Fibroblast of skin of scalp (primary cell): ENCODE measurements around the gene ROBO2.

Source experiments
- DNase-seq: peaks from one replicate; pipeline ENCODE4 v3.0.0-alpha.2; 2013

The ROBO2 gene

GRCh38 chr3:77122652-77123051 is 82.8 kb downstream of the ROBO2 start:
- DNase-seq = no peak

DNA sequence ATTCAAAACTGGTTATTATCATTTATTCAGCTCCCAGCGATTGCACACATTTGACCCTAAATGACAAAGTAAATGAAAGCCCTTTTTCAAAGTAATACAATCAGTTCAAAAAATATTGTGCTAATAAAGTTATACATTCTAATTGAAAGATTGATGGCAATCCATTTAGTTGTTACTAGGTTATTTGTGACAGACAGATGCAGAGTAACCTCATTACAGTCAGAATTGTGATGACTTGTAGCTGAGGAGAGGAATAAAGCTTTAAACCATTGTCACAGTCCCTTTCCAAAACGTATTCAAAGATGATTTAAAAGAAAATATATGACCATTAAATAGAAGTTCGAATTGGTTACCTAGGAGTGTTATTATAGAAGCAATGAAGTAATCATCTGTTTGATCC is 86.1 kb downstream of the ROBO2 start:
- DNase-seq = no peak

- no peak for DNase-seq
These were observed 94.9 kb downstream of the ROBO2 start for GRCh38 chr3:77134769-77135168.

GRCh38 chr3:77137559-77137958 is 97.7 kb downstream of the ROBO2 start:
- DNase-seq = no peak

DNA sequence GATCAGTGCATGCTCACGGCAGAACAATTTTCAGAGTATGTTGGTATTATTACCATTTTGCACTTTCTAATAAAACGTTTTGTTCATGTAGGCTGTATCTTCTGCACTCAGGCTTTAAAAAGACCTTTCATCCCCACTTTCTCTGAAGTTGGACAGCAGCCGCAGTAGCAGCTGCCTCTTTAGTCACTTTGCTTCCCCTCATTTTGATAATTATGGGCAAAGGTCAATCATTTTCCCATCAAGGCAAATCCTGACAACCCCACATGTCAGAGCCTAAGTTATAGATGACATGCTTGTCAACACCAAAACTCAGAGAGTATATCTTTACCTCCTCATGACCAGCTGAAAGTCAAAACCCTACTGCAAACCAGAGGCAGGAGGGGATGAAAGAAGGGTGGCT is 99.7 kb downstream of the ROBO2 start:
- no peak for DNase-seq

DNA sequence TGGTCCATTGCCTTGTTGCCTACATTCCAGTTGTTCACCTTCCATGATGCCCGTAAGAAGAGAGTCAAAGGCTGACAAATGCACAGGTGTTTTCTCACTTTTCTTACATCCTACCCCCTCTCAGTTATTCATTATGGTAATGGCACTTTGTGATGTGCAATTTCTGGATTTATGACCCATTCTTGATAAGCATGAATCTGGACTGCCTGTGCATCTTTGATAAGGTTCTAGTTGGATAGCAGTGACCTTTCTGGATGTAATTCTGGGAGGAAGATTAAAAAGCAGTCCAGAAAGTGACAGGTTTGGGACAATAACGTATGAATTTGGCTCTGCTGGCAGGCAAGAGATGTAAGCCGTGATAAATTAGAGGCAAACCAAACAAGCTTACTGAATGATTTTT is 101.5 kb downstream of the ROBO2 start:
- no peak for DNase-seq

DNA sequence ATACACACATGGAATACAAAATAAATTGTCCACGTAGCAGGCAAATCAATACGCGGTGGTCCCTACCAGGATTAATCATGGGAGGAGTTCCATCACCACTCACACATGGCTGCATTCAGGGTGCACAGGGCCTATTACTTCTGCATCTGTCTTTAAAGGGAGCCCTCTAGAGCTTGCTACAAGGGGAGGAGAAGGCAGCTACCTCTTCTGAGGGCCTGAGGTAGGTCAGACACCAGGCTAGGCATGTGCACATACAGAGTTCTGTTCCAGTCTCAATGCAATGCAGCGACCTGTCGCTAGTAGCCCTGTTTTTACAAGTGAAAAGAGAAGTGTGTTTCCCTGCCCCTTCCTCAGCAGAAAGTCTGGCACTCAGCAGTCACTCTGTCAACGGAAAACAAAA is 102.7 kb downstream of the ROBO2 start:
- no peak for DNase-seq

DNA sequence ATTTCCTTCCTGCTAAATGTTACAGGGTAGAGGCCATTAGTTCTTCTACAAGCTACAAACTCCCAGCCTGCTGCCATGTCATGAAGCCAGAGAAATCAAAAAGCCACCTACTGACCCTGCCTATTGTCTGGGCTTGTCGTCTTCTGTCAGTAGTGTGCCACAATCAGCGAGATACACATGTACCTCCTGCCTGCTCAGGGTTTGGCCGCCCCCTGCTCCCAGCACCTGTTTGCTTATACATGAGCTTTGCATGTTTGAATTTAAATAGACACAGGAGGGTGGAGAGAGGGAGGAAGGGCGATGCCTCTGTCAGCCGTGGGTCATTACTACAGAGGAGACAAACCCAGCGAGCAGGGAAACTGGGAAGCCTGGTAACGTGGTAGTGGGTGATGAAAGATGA is 106.1 kb downstream of the ROBO2 start:
- DNase-seq = no peak

DNA sequence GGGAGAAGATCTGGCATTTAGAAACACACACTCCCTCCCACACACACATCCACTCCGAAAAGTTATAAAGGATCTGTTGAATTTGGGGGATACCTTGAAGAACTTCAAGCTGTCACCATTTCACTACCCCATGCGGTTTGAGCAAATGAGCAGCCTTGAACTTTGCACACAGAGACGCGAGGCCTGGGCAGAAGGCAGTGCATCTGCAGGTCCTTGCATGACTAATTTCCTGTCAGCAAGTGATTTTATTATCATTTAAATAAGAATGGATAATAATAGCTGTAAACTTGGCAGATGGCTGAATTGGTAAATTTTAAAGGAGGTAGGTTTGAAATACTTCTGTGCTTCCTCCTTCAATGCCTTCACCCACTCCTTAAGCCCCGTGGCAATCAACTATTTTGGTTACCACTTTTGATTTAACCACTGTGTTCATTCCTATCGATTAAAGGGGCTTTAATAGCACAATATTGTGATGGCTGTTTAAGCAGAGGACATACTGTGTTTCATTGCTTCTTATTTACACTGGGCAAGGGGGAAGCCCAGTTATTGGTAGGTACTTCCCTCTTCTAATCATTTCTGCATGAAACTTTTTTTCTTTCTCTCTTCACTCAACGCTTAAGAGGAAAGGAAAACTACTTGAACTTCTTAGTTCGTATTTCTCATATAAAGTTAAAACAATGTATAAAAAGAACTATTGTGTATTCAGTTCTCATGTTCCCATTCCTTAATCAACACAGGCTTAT is 108.1 kb downstream of the ROBO2 start:
- DNase-seq = no peak

- DNase-seq = no peak
These were observed 109.5 kb downstream of the ROBO2 start for GRCh38 chr3:77149382-77149781.

- no peak for DNase-seq
These were observed 110.1 kb downstream of the ROBO2 start for GRCh38 chr3:77150028-77150427.

DNA sequence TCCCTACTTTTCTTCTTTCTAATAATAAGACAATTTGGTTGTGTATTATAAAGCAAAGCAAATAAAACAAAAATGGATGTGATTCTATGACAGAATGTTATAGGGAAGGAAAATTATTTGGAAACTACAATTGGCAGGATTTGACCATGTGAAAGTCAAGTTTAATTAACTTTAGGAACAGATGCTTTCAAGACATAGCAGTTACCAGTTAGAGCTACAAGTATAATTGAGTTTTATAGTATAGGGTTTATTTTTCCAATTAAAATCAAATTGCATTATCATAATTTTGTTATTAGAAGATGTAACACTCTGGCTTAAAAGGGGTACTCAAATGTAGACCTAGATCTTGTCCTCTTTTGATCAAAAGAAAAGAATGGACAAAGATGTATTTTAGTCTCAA is 110.9 kb downstream of the ROBO2 start:
- no peak for DNase-seq

DNA sequence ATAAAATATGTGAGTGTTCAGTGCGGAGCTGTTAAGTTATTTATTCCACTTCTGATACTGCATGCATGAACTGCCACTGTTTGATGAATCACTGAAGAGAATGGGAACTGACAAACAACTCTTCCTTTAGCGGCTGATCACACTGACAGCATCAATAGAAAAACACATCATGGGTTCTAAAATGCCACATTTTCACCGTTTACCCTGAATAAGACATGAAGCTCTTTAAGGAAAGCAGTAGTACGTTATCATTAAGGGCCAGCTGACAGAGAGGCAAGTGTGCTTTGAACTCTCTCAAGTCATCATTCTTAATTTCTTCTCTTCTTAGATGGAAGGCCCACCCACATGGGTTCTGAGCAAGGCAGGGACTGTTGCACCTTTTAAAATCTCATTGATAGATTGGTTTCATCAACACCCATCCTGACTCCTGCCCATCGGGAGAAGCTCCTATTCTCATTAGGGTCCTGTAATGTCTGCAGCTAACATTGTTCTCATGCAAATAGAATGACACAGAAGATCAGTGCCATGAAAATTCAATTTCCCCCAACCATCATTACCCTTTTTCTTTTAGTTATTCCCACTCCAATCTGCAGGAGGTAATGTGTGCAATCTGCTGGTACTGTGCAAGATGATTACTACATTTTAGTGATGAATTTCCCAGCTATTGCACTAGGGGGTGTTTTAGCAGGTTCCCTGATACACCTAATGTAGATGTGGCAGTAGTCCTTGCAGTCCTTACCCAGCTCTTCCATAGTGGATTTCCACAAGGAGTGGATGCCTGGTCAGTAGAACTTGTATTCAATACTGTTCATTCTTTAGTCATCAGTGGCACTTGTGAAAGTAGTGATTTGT is 119.1 kb downstream of the ROBO2 start:
- DNase-seq = no peak

DNA sequence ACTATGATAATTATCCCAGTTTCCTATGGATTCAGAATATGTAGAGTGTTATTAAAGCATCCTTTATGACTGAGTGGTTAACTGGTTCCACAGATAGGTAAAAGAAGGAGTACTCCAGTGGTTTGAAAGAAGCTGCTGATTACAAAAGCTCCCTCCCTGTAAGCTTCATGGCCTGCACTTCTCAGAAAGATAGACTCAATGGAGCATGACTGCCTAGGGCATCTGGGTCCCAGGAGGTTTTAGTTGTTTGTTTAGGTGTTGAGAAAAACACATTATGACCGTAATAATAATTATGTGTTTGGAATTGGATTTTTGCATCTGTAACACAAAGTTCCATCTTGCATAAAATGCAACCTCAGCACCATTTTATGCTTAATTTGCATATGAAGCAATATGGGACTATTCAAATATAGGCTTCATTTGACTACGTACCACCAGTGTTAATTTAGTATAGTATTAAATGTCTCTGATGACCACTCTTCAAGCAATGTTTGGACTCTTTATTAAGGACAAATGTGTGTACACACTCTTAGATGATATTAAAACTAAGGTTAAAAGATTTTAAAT is 121.1 kb downstream of the ROBO2 start:
- DNase-seq = no peak

- DNase-seq = no peak
These were observed 129.9 kb downstream of the ROBO2 start for GRCh38 chr3:77169823-77170222.

DNA sequence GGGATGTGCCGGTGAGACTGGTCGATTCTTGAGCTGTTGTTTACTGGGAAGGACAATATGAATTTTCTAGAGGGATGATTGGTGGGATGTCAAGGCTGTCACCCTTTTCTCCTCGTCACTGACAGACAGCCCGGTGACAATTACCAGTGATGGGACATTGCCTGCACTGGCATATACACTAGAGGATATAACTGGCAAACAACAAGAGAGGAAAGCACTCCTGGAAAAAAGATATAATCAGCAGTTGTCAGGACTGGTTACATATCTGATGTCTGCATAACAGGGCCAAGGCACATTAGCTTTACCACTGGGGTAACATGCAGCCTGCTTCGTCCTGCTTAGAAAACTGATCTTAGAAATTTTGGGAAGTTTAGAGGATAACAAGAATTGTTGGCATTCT is 131.1 kb downstream of the ROBO2 start:
- DNase-seq = no peak

- no peak for DNase-seq
These were observed 139.9 kb downstream of the ROBO2 start for GRCh38 chr3:77179762-77180161.

- no peak for DNase-seq
These were observed 142.4 kb downstream of the ROBO2 start for GRCh38 chr3:77182341-77182740.

DNA sequence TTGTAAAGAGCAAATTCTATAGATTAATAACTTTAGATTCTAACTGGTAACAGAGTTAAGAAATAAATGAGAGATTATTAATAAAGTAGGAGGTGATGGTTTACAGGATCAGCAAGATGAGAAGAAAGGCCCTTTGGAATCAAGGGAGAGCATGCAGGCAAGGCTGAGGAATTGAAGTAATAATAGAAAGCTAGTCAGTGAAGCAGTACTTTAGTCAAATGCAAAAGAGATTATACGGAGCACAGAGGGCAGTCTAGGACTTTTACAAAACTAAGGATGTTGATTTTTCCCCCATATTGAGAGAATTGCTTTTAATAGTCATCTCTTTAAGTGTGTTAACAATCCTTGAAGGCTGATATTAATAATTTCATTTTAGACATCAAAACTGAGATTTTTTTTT is 146.4 kb downstream of the ROBO2 start:
- no peak for DNase-seq

DNA sequence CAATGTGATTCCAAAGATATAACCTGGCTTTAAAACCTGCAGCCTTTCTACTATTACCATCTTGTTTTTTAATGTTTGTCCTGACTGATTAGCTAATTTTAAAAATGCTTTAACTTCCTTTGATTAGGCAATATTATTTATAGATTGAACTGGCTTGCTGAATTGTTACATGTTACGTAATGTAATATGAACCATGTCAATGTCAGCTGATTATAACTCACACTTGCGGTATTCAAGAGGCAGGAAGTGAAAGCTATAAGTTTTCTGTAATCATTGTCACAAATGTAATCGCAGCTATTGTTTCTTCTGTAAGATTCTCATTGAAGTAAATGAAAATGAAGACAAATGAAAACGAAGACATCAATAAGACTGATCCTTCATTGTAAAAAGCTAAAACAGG is 146.8 kb downstream of the ROBO2 start:
- DNase-seq = peak; percentile 32

DNA sequence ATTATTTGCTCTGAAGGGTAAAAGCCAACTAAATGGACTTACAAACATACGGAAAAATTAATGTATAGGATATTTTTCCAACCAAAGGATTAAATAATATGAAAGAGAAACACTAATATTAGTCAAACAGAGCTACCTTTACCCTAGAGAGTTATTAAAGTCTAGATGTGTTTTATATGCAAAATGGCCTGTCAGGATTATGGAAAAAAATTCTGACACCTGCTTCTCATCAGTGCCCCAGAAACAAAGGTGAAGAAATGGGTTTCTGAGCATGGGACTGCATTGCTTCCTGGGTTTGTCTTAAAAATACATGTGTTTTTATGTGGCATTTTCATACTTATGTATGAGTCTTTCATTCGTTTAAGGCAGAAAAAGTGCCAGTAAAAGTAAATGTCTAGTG is 148.3 kb downstream of the ROBO2 start:
- DNase-seq = no peak

- no peak for DNase-seq
These were observed 149.4 kb downstream of the ROBO2 start for GRCh38 chr3:77189258-77189657.

GRCh38 chr3:77189684-77190083 is 149.8 kb downstream of the ROBO2 start:
- DNase-seq = no peak

DNA sequence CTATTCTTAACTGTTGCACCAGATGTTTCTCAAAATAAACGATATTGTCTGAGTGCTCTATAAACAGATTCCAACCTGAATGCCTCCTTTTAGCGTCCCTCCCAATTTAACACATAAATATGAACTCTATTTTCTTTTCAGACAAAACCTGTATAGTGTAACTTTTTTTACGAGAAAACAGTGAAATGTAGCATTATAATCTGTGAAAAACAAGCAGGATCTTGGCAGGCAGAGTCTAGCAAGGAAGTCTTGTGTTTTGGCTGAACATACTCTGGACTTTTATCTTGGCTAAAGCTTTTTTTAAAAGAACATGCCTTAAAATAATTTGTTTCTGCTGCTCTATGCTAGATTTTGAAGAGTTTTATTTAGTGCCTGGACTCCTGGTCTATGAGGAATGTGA is 150.5 kb downstream of the ROBO2 start:
- no peak for DNase-seq
